ENCODE measurements around the gene PTBP3. TPM values are rescaled to one million over a fixed set of nuclear protein-coding genes. Genes with fewer than 3 reads are reported as not detected.
A peak's percentile ranks its signal among the peaks of the same experiment; 100 is the strongest.

PTBP3 gene
- total RNA-seq, 1 donor from 2014 or later: 19.3 TPM

DNA sequence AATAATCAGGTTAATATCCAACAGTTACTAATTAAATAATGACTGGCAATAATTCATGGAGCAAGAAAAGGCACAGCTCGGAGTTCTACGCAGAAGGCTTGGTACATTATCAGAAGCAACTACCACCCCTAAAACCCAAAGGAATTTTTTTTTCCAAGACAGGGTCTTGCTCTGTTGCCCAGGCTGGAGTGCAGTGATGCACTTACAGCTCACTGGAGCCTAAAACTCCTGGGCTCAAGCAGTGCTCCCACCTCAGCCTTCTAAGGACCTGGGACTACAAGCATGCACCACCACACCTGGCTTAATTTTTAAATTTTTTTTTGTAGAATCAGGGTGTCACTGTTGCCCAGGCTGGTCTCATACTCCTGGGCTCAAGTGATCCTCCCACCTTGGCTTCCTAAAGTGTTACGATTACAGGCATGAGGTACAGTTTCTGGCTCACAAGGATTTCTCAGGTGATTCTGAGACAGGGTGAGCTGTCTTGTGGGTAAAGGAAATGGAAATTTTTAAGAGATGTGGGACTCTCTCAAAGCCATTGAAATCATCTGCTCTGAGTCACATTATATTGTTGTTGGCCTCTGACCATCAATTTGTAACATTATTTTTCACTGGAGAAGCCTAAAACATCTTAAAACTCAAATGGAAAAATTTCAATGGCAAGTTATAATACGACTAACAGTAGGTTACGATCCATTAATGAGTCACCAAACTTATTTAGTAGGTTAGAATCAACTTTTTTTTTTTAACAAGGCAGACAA, 26.8 kb upstream of the PTBP3 start:
- Histone ChIP-seq H3K9ac (ENCODE audit: low read depth in 1 of 3, low read length in 3 of 3) (no peak overlapping the region), H3K4me1 (ENCODE audit: control insufficient read depth in 3 of 3, insufficient read depth in 3 of 3, low read length in 3 of 3) (no peaks in the 10 kb centered on the region), H3K36me3 (ENCODE audit: control insufficient read depth in 3 of 3, insufficient read depth in 3 of 3, low read length in 3 of 3) (no peaks in the 10 kb centered on the region), H3K27ac (ENCODE audit: low read depth, low read length) (no peak overlapping the region), H3K27me3 (ENCODE audit: control insufficient read depth in 3 of 3, insufficient read depth in 3 of 3, low read length in 3 of 3) (no peaks in the 10 kb centered on the region), H3K4me3 (ENCODE audit: low read length in 3 of 3) (no peak overlapping the region), H3K9me3 (ENCODE audit: control insufficient read depth in 3 of 3, low read length in 3 of 3) (no peaks in the 10 kb centered on the region)

DNA sequence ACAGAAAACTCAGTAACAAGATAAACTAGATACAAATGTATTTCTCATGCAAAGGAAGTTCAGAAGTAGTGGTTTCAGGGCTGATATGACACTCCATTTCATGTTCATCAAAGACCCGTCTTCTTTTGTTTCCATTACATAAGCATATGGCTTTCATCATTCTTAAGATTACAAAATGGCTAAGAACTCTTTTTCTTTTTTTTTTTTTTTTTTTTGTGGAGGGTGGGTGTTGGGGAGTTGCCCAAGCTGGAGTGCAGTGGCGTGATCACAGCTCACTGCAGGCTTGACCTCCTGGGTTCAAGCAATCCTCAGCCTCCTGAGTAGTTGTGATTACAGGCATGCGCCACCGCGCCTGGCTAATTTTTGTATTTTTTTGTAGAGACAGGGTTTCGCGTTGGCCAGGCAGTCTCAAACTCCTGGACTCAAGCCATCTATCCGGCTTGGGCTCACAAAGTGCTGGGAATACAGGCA, 22.0 kb upstream of the PTBP3 start:
- no peak overlapping the region for H3K27ac ChIP-seq (ENCODE audit: low read depth, low read length)
- H3K36me3 ChIP-seq (ENCODE audit: control insufficient read depth in 3 of 3, insufficient read depth in 3 of 3, low read length in 3 of 3): no peaks in the 10 kb centered on the region
- no peak overlapping the region for H3K9ac ChIP-seq (ENCODE audit: low read depth in 1 of 3, low read length in 3 of 3)
- no peaks in the 10 kb centered on the region for H3K9me3 ChIP-seq (ENCODE audit: control insufficient read depth in 3 of 3, low read length in 3 of 3)
- H3K27me3 ChIP-seq (ENCODE audit: control insufficient read depth in 3 of 3, insufficient read depth in 3 of 3, low read length in 3 of 3): no peaks in the 10 kb centered on the region
- no peak overlapping the region for H3K4me3 ChIP-seq (ENCODE audit: low read length in 3 of 3)
- H3K4me1 ChIP-seq (ENCODE audit: control insufficient read depth in 3 of 3, insufficient read depth in 3 of 3, low read length in 3 of 3): no peaks in the 10 kb centered on the region

DNA sequence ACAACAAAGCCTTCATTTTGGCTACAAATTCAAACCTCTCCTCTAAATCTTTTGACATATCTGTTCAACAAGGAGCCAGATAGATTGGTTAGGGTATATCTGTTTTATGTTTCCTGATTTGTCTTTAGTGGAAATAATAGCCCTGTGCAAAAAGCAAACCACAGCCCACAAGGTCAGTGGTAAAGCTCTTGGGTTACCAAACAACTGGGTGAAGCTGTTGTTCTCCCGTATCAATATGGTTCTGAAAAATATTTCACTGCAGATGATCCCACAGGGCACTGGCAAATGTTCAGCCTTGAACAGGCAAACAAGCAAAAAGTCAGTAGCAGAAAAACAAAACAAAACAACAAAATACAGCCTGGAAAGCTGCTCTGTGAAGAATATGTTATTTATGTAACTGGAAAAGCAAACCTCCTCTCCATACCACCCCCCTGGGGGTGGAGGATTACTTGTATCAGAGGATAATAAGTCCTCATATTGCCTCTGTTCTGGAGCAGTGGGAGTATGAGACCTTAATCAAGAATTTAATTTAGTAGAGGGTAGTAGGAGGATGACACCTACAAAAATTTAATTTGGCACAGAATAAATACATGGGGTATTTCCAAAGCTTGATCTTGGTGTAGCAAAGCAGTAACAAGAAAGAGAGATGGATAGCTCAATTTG, 20.8 kb upstream of the PTBP3 start:
- H3K9ac ChIP-seq (ENCODE audit: low read depth in 1 of 3, low read length in 3 of 3): no peak overlapping the region
- H3K4me3 ChIP-seq (ENCODE audit: low read length in 3 of 3): no peak overlapping the region
- no peak overlapping the region for H3K27ac ChIP-seq (ENCODE audit: low read depth, low read length)
- no peaks in the 10 kb centered on the region for H3K4me1 ChIP-seq (ENCODE audit: control insufficient read depth in 3 of 3, insufficient read depth in 3 of 3, low read length in 3 of 3)
- H3K9me3 ChIP-seq (ENCODE audit: control insufficient read depth in 3 of 3, low read length in 3 of 3): no peaks in the 10 kb centered on the region
- H3K36me3 ChIP-seq (ENCODE audit: control insufficient read depth in 3 of 3, insufficient read depth in 3 of 3, low read length in 3 of 3): no peaks in the 10 kb centered on the region
- H3K27me3 ChIP-seq (ENCODE audit: control insufficient read depth in 3 of 3, insufficient read depth in 3 of 3, low read length in 3 of 3): no peaks in the 10 kb centered on the region

DNA sequence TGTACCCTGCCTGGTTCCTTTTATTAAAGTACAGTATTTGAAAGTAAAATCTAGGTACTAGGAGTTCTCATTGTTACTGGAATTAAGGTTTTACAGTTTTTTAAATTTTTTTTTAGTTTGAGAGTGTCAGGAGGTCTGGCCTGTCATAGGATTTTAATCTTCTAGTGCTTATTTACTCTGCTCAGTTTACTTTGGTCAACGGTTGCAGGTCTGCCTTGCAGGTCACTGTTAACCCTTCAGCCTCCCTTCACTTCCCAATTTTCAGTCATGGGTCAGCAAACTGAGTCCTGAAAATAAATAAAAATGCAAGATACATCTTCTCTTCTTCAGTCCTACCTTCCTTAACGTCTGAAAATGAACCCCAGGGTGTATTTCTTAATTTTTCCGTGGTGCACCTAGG, 18.8 kb upstream of the PTBP3 start:
- Histone ChIP-seq H3K27me3 (ENCODE audit: control insufficient read depth in 3 of 3, insufficient read depth in 3 of 3, low read length in 3 of 3) (no peaks in the 10 kb centered on the region), H3K9ac (ENCODE audit: low read depth in 1 of 3, low read length in 3 of 3) (no peak overlapping the region), H3K36me3 (ENCODE audit: control insufficient read depth in 3 of 3, insufficient read depth in 3 of 3, low read length in 3 of 3) (no peaks in the 10 kb centered on the region), H3K4me3 (ENCODE audit: low read length in 3 of 3) (no peak overlapping the region), H3K9me3 (ENCODE audit: control insufficient read depth in 3 of 3, low read length in 3 of 3) (no peaks in the 10 kb centered on the region), H3K27ac (ENCODE audit: low read depth, low read length) (no peak overlapping the region), H3K4me1 (ENCODE audit: control insufficient read depth in 3 of 3, insufficient read depth in 3 of 3, low read length in 3 of 3) (peaks cover 0 to 7% (median 0%) of the 10 kb centered on the region in 3 donors)

DNA sequence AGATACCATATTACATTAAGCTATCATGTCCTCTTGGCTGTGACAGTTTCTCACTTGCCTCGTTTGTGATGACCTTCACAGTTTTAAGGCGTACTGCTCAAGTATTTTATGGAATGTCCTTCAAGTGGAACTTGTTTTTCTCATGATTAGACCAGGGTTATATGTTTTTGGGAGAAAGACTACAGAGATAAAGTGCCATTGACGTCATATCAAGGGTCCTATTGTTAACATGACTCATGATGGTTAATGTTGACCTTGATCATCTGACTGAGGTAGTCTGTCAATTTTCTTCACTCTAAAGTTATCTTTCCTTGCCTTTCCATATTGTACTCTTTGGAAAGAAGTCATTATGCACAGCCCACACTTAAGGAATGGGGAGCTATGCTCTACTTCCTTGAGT, 17.8 kb upstream of the PTBP3 start:
- Histone ChIP-seq H3K4me1 (ENCODE audit: control insufficient read depth in 3 of 3, insufficient read depth in 3 of 3, low read length in 3 of 3) (peaks cover 0 to 7% (median 0%) of the 10 kb centered on the region in 3 donors), H3K4me3 (ENCODE audit: low read length in 3 of 3) (no peak overlapping the region), H3K36me3 (ENCODE audit: control insufficient read depth in 3 of 3, insufficient read depth in 3 of 3, low read length in 3 of 3) (no peaks in the 10 kb centered on the region), H3K9ac (ENCODE audit: low read depth in 1 of 3, low read length in 3 of 3) (no peak overlapping the region), H3K9me3 (ENCODE audit: control insufficient read depth in 3 of 3, low read length in 3 of 3) (no peaks in the 10 kb centered on the region), H3K27me3 (ENCODE audit: control insufficient read depth in 3 of 3, insufficient read depth in 3 of 3, low read length in 3 of 3) (no peaks in the 10 kb centered on the region), H3K27ac (ENCODE audit: low read depth, low read length) (no peak overlapping the region)

DNA sequence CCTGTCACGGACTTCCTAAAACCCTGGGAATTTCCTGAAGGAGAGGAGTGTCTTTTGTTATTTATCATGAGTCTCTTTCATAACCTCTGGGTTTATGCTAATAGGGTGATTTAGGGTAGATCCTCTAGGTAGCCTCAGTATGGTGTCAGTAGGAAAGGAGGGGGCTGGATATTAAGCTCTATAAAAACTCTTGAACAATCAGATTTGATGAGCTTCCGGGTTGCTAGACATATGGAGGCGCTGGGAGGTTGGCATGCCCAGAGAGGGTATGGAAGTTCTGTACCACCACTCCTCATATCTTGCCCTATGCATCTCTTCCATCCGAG, 15.6 kb upstream of the PTBP3 start:
- peak overlapping the region in 2 of 3 donors; percentile 46 to 58 for H3K9ac ChIP-seq (ENCODE audit: low read depth in 1 of 3, low read length in 3 of 3)
- H3K9me3 ChIP-seq (ENCODE audit: control insufficient read depth in 3 of 3, low read length in 3 of 3): no peaks in the 10 kb centered on the region

DNA sequence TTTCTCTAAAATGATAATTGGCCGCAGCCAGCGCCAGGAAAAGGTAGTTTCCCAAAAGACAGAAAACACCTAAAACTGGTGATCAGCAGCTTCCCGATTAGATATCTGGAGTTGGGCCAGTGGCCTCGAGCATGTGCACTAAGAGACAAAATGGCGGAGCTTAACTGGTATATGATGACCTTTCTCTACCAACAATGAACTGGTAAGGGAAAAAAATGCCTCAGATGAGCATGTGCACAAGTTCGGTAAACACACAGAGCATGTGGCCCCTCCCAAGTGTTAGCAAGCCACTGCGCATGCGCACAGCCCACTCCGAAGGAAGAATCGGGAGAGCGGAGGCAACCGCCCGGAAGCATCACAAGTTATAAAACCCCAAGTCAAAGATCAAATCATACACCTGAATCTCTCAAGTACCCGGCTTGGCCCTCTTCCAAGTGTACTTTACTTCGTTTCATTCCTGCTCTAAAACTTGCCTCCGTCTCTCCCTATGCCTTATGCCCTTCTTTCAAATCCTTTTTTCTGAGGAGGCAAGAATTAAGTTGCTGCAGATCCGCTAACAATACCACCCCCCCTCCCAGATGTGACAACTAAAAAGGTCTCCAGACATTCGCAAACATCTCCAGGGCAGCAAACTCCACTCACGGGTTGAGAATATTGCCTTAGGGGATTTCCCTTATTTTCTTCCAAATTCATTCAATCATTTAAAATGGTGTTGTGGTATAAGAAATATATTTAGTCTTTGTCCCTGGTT, 15.0 kb upstream of the PTBP3 start:
- H3K27me3 ChIP-seq (ENCODE audit: control insufficient read depth in 3 of 3, insufficient read depth in 3 of 3, low read length in 3 of 3): no peaks in the 10 kb centered on the region

More for the DNA sequence above, 15.6 kb upstream of the PTBP3 start:
- Histone ChIP-seq H3K36me3 (ENCODE audit: control insufficient read depth in 3 of 3, insufficient read depth in 3 of 3, low read length in 3 of 3) (no peaks in the 10 kb centered on the region), H3K4me3 (ENCODE audit: low read length in 3 of 3) (peak overlapping the region; percentile 60 to 87 (median 60)), H3K27me3 (ENCODE audit: control insufficient read depth in 3 of 3, insufficient read depth in 3 of 3, low read length in 3 of 3) (no peaks in the 10 kb centered on the region), H3K27ac (ENCODE audit: low read depth, low read length) (no peak overlapping the region), H3K4me1 (ENCODE audit: control insufficient read depth in 3 of 3, insufficient read depth in 3 of 3, low read length in 3 of 3) (peaks cover 0 to 7% (median 0%) of the 10 kb centered on the region in 3 donors)

DNA sequence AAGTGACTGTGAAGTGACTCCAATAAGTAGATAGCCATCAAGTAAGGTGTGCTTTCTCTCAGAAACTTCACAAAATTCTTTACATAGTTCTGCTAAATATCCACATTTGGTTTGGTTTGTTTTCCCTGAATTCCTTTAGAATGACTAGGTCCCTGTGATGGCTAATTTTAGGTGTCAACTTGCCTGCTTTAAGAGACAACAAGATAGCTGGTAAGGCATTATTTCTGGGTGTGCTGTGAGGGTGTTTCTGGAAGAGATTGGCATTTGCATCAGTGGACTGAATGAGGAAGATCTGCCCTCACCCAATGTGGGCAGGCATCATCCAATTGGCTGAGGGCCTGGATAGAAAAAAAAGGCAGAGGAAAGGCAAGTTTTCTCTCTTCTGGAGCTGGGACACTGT, 8.3 kb upstream of the PTBP3 start:
- Histone ChIP-seq H3K9me3 (ENCODE audit: control insufficient read depth in 3 of 3, low read length in 3 of 3) (no peaks in the 10 kb centered on the region), H3K4me1 (ENCODE audit: control insufficient read depth in 3 of 3, insufficient read depth in 3 of 3, low read length in 3 of 3) (no peaks in the 10 kb centered on the region), H3K4me3 (ENCODE audit: low read length in 3 of 3) (no peak overlapping the region), H3K9ac (ENCODE audit: low read depth in 1 of 3, low read length in 3 of 3) (no peak overlapping the region), H3K27me3 (ENCODE audit: control insufficient read depth in 3 of 3, insufficient read depth in 3 of 3, low read length in 3 of 3) (no peaks in the 10 kb centered on the region), H3K36me3 (ENCODE audit: control insufficient read depth in 3 of 3, insufficient read depth in 3 of 3, low read length in 3 of 3) (no peaks in the 10 kb centered on the region), H3K27ac (ENCODE audit: low read depth, low read length) (no peak overlapping the region)

More for the DNA sequence above, 15.0 kb upstream of the PTBP3 start:
- Histone ChIP-seq H3K36me3 (ENCODE audit: control insufficient read depth in 3 of 3, insufficient read depth in 3 of 3, low read length in 3 of 3) (no peaks in the 10 kb centered on the region), H3K9ac (ENCODE audit: low read depth in 1 of 3, low read length in 3 of 3) (peak overlapping the region; percentile 39 to 58 (median 46)), H3K4me1 (ENCODE audit: control insufficient read depth in 3 of 3, insufficient read depth in 3 of 3, low read length in 3 of 3) (peaks cover 0 to 7% (median 0%) of the 10 kb centered on the region in 3 donors), H3K9me3 (ENCODE audit: control insufficient read depth in 3 of 3, low read length in 3 of 3) (no peaks in the 10 kb centered on the region), H3K4me3 (ENCODE audit: low read length in 3 of 3) (peak overlapping the region; percentile 60 to 87 (median 60)), H3K27ac (ENCODE audit: low read depth, low read length) (no peak overlapping the region)

DNA sequence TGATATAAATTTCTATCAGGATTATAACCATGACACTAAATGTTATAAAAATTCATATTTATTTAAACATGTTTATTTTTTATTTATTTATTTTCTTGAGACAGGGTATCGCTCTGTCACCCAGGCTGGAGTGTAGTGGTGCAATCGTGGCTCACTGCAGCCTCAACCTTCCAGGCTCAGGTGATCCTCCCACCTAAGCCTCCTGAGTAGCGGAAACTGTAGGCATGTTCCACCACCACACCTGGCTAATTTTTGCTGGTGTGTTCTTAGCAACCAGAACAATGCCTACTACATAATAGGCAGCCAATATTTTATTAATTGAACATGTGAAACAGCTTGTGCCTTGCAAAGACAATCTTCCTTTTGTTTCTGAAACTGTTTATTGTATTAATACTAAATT, 6.5 kb upstream of the PTBP3 start:
- H3K4me1 ChIP-seq (ENCODE audit: control insufficient read depth in 3 of 3, insufficient read depth in 3 of 3, low read length in 3 of 3): no peaks in the 10 kb centered on the region
- H3K9ac ChIP-seq (ENCODE audit: low read depth in 1 of 3, low read length in 3 of 3): no peak overlapping the region
- no peaks in the 10 kb centered on the region for H3K27me3 ChIP-seq (ENCODE audit: control insufficient read depth in 3 of 3, insufficient read depth in 3 of 3, low read length in 3 of 3)
- H3K9me3 ChIP-seq (ENCODE audit: control insufficient read depth in 3 of 3, low read length in 3 of 3): no peaks in the 10 kb centered on the region
- no peak overlapping the region for H3K4me3 ChIP-seq (ENCODE audit: low read length in 3 of 3)
- no peak overlapping the region for H3K27ac ChIP-seq (ENCODE audit: low read depth, low read length)
- no peaks in the 10 kb centered on the region for H3K36me3 ChIP-seq (ENCODE audit: control insufficient read depth in 3 of 3, insufficient read depth in 3 of 3, low read length in 3 of 3)

DNA sequence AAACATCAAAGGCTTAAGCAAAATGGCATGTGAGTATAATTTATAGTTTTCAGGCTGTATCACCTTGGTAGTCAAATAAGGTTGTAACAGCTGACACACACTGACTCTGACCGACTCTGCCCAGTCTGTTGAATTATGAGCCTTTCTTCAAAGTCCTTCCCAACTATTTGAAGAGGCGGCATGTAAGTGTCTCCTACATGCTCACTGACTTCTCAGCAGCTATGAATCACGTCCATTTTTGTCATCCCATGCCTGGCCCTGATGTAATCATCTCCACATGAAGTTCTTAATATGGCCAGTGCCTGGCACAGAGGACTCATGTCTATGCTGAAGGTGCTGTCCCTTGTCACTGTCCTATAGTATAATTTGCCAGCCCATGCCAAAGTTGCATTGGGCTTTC, 5.1 kb upstream of the PTBP3 start:
- Histone ChIP-seq H3K9ac (ENCODE audit: low read depth in 1 of 3, low read length in 3 of 3) (no peak overlapping the region), H3K9me3 (ENCODE audit: control insufficient read depth in 3 of 3, low read length in 3 of 3) (no peaks in the 10 kb centered on the region), H3K36me3 (ENCODE audit: control insufficient read depth in 3 of 3, insufficient read depth in 3 of 3, low read length in 3 of 3) (no peaks in the 10 kb centered on the region), H3K4me1 (ENCODE audit: control insufficient read depth in 3 of 3, insufficient read depth in 3 of 3, low read length in 3 of 3) (peaks cover 0 to 2% (median 0%) of the 10 kb centered on the region in 3 donors), H3K27me3 (ENCODE audit: control insufficient read depth in 3 of 3, insufficient read depth in 3 of 3, low read length in 3 of 3) (no peaks in the 10 kb centered on the region), H3K27ac (ENCODE audit: low read depth, low read length) (no peak overlapping the region), H3K4me3 (ENCODE audit: low read length in 3 of 3) (no peak overlapping the region)
